Activated CD4-positive, alpha-beta T cell treated with anti-CD3 and anti-CD28 coated beads, Interleukin-2, amount 50 U/mL, for 24 hours (primary cell): ENCODE data around the gene ITGB6.
"Not testable (repeated sequence)": the region's sequence is repeated elsewhere in the genome, so short reads cannot be mapped to it uniquely, and the experiment has no call there.

Experiments used
- DNase-seq, 2 donors: peaks; one replicate each; pipeline ENCODE4 v3.0.0-alpha.2; 2020; ENCODE audit warnings: low read depth in 1 of 2, low spot score in 1 of 2

ITGB6 gene

GRCh38 chr2:160141419-160141818 is 58.7 kb downstream of the ITGB6 start:
- DNase-seq, result no peak

DNA sequence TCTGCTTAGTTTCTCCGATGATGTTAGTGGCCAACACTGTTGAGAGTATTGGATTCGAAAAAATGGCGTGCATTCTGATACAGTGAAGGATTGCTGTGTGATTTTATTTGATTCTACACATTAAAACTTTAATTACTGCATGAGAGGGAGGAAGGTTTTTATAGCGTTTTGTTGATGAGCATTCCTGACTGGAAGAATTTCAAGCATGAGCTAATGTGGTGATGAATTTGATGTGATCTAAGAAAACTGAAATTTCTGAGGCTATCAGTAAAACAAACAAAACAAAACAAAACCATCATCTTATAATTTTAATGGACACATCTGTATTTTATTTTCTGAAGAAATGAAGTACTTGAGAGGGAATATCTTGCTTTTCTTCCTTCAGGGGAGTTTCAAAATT is 59.6 kb downstream of the ITGB6 start:
- DNase-seq, result no peak

- DNase-seq, result no peak
Observed at GRCh38 chr2:160139991-160140390, 60.1 kb downstream of the ITGB6 start.

DNA sequence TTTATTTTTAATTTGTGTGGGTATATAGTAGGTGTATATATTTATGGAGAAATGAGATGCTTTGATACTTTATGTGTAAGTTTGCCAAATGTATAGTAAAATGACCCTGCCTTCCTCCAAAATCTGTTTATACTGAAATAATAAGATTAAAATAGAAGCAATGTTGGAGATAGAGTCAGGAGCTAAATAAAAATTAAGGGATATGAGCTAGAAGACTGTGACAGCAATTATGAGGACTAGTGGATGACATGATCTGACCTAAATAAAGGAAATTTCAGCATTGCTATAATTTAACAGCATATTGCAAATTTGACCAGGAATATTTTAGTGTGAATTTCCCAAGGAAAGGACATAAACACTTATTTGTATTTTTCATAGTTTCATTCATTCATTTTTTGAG is 60.7 kb downstream of the ITGB6 start:
- DNase-seq, result no peak

GRCh38 chr2:160138406-160138805 is 61.7 kb downstream of the ITGB6 start:
- DNase-seq, result no peak

- no peak for DNase-seq
Observed at GRCh38 chr2:160137464-160137863, 62.6 kb downstream of the ITGB6 start.

- no peak for DNase-seq
Observed at GRCh38 chr2:160132761-160133160, 67.3 kb downstream of the ITGB6 start.

GRCh38 chr2:160126756-160127155 is 73.3 kb downstream of the ITGB6 start:
- no peak for DNase-seq

DNA sequence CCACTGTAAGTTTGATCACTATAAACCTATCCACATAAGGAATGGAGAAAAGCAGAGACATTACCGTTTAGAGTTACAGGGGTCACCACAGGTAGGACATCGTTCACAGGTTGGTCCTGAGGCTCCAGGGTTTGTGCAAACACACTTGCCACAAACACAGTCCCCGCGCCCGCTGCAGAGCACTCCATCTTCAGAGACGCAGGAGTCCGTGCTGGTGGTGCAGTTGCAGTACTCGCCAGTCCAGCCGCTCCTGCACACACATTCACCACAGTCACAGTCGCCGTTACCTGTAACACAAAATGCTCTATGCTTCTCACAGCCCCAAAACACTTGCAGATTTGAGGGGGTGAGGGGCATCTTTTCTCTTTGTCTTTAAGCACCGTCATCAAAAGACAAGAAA is 73.8 kb downstream of the ITGB6 start:
- DNase-seq, result no peak

GRCh38 chr2:160125828-160126227 is 74.2 kb downstream of the ITGB6 start:
- DNase-seq, result no peak

DNA sequence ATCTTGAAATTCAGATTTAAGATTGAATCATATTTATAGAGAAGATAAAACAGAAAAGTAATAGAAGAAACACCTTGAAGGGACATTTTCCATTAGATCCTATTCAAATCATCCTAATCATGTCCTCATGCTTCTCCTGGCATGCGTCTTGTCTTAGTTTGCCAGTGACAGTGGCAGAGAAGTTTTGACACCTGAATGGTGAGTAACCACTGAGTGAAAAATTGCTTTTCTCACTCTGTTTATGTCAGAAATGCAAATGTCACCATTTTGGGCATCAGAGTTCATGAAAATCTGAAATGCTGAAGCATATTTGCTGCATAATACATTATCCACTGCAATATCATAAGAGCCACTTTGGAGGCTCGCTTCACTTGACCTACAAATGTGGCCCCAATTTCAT is 74.7 kb downstream of the ITGB6 start:
- no peak for DNase-seq

GRCh38 chr2:160124571-160124970 is 75.5 kb downstream of the ITGB6 start:
- DNase-seq, result no peak

- DNase-seq, result not testable (repeated sequence)
Observed at GRCh38 chr2:160114721-160115120, 85.4 kb downstream of the ITGB6 start.

- no peak for DNase-seq
Observed at GRCh38 chr2:160114020-160114419, 86.1 kb downstream of the ITGB6 start.

DNA sequence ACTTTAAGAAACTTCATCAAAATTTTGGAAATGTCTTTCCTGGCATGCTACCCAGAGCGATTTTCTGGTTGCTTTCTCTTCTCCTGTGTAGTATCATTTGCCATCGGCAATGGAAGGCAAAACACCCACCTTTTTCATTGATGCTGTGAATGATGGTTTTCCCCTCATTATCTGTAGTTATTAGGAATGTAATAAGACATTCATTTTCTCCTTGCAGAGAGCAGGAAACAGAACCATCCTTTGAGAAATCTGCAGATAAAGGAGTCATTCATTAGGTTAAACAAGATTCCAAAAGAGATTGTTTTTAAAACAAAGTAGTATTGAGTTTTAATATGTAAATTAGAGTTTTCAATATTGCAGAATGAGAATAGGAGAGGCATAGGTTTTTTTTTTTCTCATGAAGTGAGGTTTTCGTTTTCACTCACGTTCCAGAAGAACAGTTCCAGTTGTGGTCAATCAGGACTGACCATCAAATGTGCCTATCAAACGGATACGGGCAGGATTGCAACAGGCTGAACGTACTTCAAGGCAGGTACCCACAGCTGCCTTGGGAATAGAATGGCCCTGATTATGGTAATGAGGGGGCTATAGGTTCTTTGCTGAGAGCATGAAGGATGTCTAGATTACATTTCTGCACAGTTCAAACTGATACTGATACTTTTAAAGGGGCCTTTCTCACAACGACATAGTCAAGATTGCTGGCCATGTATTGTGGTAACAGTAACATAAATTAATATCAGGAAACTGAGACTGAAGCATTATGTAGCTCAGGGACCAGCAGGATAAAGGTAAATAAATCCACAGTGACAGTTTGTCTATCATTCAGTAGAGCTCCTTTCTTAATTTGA is 87.9 kb downstream of the ITGB6 start:
- no peak for DNase-seq

DNA sequence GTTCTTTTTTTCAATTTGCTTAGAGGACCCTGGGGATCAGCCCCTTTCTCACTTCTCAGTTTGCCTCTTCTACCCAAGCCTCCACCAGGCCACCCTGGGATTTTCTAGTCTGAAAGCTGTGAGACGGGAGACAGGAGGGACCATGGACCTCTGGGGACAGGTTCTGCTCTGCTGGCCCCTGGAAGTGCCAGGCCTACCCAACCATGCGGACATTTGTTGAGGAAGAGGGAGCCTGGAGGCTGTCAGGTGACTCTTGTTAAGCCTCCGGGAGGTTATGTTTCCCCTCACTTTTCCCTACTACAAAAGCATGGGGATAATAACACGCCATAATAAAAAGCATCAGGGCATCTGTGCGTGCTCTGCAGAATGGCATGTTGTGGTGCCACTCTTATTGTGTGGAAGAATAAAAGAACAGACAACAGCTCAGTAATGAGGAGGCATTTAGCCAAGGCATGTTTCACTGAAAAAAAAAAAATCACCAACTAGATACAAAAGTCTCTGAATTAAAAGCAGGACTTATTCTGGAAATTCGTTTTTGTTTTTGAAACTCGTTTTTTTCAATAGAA is 89.3 kb downstream of the ITGB6 start:
- no peak for DNase-seq

DNA sequence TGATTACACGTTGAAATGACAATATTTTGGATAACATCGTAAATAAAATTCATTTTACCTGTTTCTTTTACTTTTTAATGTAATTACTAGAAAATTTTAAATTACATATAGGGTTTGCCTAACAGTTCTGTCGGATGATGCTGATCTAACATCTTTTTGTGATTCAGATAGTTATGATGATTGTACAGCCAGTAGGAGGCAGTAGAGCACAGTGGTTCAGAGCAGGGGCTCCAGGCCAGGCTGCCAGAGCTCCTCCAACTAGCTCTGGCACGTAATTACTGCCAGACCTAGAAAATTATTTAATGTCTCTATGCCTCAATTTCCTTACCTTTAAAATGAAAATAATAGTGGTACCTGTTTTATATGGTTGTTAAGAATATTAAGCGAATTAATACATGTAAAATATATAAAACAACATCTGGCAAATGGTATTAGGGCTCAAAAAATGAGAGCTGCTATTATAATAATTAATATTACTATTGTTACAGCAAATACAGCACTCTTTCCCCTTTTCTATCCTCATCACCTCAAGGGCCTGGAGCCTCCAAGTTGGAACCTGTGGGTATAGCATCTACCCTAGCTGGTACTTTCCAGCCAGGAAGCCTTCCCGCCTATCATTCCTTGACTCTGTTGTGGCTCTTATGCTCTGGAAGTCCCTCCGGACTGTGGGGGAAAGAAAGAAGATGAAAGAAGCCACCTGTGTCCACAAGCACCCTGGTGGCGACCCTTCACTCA is 90.0 kb downstream of the ITGB6 start:
- DNase-seq, result peak; percentile 17 to 51

DNA sequence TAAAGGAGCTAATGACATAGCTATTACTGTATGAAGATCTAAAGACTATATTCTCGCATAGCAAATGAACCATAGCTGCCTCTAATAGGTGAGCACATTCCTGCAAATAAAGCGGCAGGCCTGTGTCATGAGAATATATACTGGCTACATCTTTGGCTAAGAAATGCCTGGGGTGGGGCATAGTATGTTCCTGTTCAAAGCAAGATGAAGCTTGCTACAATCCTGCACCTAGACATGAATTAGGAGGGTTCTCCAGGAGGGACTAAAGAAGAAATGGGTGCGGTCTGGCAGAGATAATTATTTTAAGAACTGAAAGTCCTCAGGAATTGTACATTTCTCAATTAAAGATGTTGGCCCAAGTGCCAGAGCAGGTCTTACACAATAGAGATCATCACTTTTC is 90.8 kb downstream of the ITGB6 start:
- no peak for DNase-seq

GRCh38 chr2:160108646-160109045 is 91.4 kb downstream of the ITGB6 start:
- no peak for DNase-seq

DNA sequence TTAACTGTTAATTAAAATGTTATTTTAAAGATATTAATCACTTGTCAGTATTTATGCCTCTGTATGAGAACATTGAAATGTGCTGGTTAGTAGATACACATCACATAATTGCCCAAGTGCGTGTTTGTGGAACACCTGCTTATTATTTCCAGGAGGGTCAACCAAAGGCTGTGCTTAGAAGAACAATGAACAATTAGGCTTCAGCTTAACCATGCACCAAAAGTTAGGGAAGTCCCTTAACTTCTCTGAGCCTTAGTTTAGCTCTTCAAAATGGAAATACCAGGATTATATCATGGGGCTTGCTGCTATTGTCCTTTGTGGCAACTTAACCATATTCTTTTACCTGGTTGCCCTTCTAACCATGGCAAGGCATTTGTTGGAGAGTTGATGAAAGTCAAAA is 94.7 kb downstream of the ITGB6 start:
- DNase-seq, result no peak

DNA sequence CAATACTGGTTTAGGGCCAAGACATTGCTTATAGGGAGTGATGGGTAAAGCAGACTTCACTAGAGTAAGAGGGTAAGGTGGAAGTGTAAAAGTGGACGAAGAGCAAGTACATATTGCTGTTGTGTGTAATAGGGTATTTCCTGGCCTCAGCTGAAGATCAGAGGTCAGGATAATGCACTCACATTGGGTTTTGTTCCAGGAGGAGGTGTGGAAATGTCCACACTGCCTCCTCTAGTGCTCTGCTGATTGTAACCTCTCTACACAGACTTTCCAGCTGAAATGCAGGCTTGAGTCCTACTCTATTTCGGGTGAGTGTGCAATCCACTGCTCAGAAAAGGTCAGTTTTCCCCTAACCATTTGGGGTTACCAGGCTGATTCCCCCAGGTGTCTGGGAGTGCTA is 96.0 kb downstream of the ITGB6 start:
- DNase-seq, result no peak

- DNase-seq, result no peak
Observed at GRCh38 chr2:160097326-160097725, 102.7 kb downstream of the ITGB6 start.
